ENCODE data around the gene FCAR.
"Not testable (repeated sequence)": the region's sequence is repeated elsewhere in the genome, so short reads cannot be mapped to it uniquely, and the experiment has no call there.

FCAR gene

GRCh38 chr19:54937926-54938325 is 63.9 kb downstream of the FCAR start:
- peaks cover 47% of the 10 kb centered on the region for H3K4me1 ChIP-seq (ENCODE audit: control insufficient read depth, low read length)
- no peaks in the 10 kb centered on the region for H3K36me3 ChIP-seq (ENCODE audit: control insufficient read depth, low read length)
- H3K4me3 ChIP-seq (ENCODE audit: low read length): peak overlapping the region; percentile 60
- peaks cover 13% of the 10 kb centered on the region for H3F3A ChIP-seq (ENCODE audit: control insufficient read depth, insufficient read depth)
- peak overlapping the region; percentile 58 for H3K27ac ChIP-seq (ENCODE audit: low read depth, low read length)
- TF ChIP-seq CTCF (IDR thresholded peaks at IDR 0.05; ENCODE audit: low read depth, low read length, poor library complexity, severe bottlenecking) (no peak), EZH2phosphoT487 (IDR thresholded peaks at IDR 0.05; ENCODE audit: borderline replicate concordance, low read length) (no peak)
- no peaks in the 10 kb centered on the region for H3K9me3 ChIP-seq (ENCODE audit: control insufficient read depth, insufficient read depth, low read length)
- peaks cover 4% of the 10 kb centered on the region; the same call in 1 of the 2 replicates for H3K27me3 ChIP-seq (ENCODE audit: control insufficient read depth, low read length)
- no peaks in the 10 kb centered on the region for H3K9me2 ChIP-seq (replicated peaks; ENCODE audit: control insufficient read depth, low read length)
- peak overlapping the region; percentile 72 for H3K4me2 ChIP-seq (ENCODE audit: low read length)
- H3K79me2 ChIP-seq (ENCODE audit: control insufficient read depth, low read length): no peaks in the 10 kb centered on the region
- H4K20me1 ChIP-seq (ENCODE audit: control insufficient read depth, insufficient read depth, low read depth, low read length): no peaks in the 10 kb centered on the region

GRCh38 chr19:54938906-54939305 is 64.9 kb downstream of the FCAR start:
- H3K9me2 ChIP-seq (replicated peaks; ENCODE audit: control insufficient read depth, low read length): no peaks in the 10 kb centered on the region
- TF ChIP-seq EZH2phosphoT487 (IDR thresholded peaks at IDR 0.05; ENCODE audit: borderline replicate concordance, low read length) (no peak), CTCF (IDR thresholded peaks at IDR 0.05; ENCODE audit: low read depth, low read length, poor library complexity, severe bottlenecking) (no peak)
- peak overlapping the region; percentile 58 for H3K27ac ChIP-seq (ENCODE audit: low read depth, low read length)
- no peaks in the 10 kb centered on the region for H4K20me1 ChIP-seq (ENCODE audit: control insufficient read depth, insufficient read depth, low read depth, low read length)
- H3K4me3 ChIP-seq (ENCODE audit: low read length): peak overlapping the region; percentile 60
- H3K4me1 ChIP-seq (ENCODE audit: control insufficient read depth, low read length): peaks cover 37% of the 10 kb centered on the region
- H3F3A ChIP-seq (ENCODE audit: control insufficient read depth, insufficient read depth): peaks cover 13% of the 10 kb centered on the region
- no peaks in the 10 kb centered on the region for H3K36me3 ChIP-seq (ENCODE audit: control insufficient read depth, low read length)
- H3K4me2 ChIP-seq (ENCODE audit: low read length): peak overlapping the region; percentile 72
- no peaks in the 10 kb centered on the region for H3K79me2 ChIP-seq (ENCODE audit: control insufficient read depth, low read length)
- H3K9me3 ChIP-seq (ENCODE audit: control insufficient read depth, insufficient read depth, low read length): no peaks in the 10 kb centered on the region
- peaks cover 4% of the 10 kb centered on the region; the same call in 1 of the 2 replicates for H3K27me3 ChIP-seq (ENCODE audit: control insufficient read depth, low read length)

GRCh38 chr19:54939538-54939937 is 65.5 kb downstream of the FCAR start:
- H3K36me3 ChIP-seq (ENCODE audit: control insufficient read depth, low read length); H3K79me2 ChIP-seq (ENCODE audit: control insufficient read depth, low read length); H3K27me3 ChIP-seq (ENCODE audit: control insufficient read depth, low read length); H3K9me2 ChIP-seq (replicated peaks; ENCODE audit: control insufficient read depth, low read length); H4K20me1 ChIP-seq (ENCODE audit: control insufficient read depth, insufficient read depth, low read depth, low read length); H3K9me3 ChIP-seq (ENCODE audit: control insufficient read depth, insufficient read depth, low read length); H3K27ac ChIP-seq (ENCODE audit: low read depth, low read length): not testable (repeated sequence)
- Histone ChIP-seq H3K4me3 (ENCODE audit: low read length) (peak overlapping the region; percentile 60), H3K4me2 (ENCODE audit: low read length) (peak overlapping the region; percentile 72), H3K4me1 (ENCODE audit: control insufficient read depth, low read length) (peaks cover 31% of the 10 kb centered on the region), H3F3A (ENCODE audit: control insufficient read depth, insufficient read depth) (peaks cover 13% of the 10 kb centered on the region)

Measured in DOHH2 (cell line).